Panc1 (cell line): ENCODE measurements around the gene TBC1D22B. TPM values are rescaled to one million over a fixed set of nuclear protein-coding genes. Genes with fewer than 3 reads are reported as not detected.

ENCODE experiments used
- ATAC-seq: fragments of 200-7000 bp; cut with Tn5 transposase; 2 replicates; pipeline ENCODE4 v1.9.1; 2020; ENCODE audit warnings: mild to moderate bottlenecking, moderate library complexity
- BruUV-seq: library from RNA; stranded (reverse); fragments of 400-500 nt; replicated peaks from 2 replicates; lab custom pipeline; 2021; lab: Mats Ljungman, UMichigan
- CTCF ChIA-PET: fragments of 300-600 bp; sonication (Branson Sonifier 250); formaldehyde crosslinking; loops from one replicate; lab custom pipeline; 2022; ENCODE audit warnings: antibody characterized with exemption; lab: Charles Lee
- POLR2A ChIA-PET: fragments of 300-600 bp; sonication (Branson Sonifier 250); formaldehyde crosslinking; loops from one replicate; lab custom pipeline; 2022; ENCODE audit warnings: antibody characterized with exemption; lab: Charles Lee
- DNase-seq: peaks from one replicate; pipeline ENCODE4 v3.0.0-alpha.2; 2010; ENCODE audit warnings: low read depth, low spot score
- H3K27ac ChIP-seq: 2 replicates; pipeline ENCODE4 v1.5.1; 2011; ENCODE audit warnings: mild to moderate bottlenecking, low read length, inconsistent platforms
- H3K27me3 ChIP-seq: fragments of 200-500 bp; sonication (Bioruptor generic); 2 replicates; pipeline ENCODE4 v1.6.0; 2014; ENCODE audit warnings: low read length, inconsistent platforms; ENCODE audit not compliant: control insufficient read depth, insufficient read depth
- H3K36me3 ChIP-seq: fragments of 200-500 bp; sonication (Bioruptor generic); 2 replicates; pipeline ENCODE4 v1.5.1; 2014; ENCODE audit warnings: inconsistent platforms, mild to moderate bottlenecking, low read length, moderate library complexity; ENCODE audit not compliant: control insufficient read depth, insufficient read depth
- H3K4me1 ChIP-seq: 2 replicates; pipeline ENCODE4 v1.5.1; 2011; ENCODE audit warnings: inconsistent platforms, mild to moderate bottlenecking, low read length, moderate library complexity; ENCODE audit not compliant: control insufficient read depth, insufficient read depth
- H3K4me3 ChIP-seq, 2 experiments: 2 replicates each; pipeline ENCODE4 v1.5.1; 2011 to 2012; ENCODE audit warnings: low read depth in 2 of 2, low read length in 2 of 2, mild to moderate bottlenecking in 2 of 2, inconsistent platforms in 1 of 2, moderate library complexity in 1 of 2
- H3K9me3 ChIP-seq: fragments of 200-500 bp; sonication (Bioruptor generic); 2 replicates; pipeline ENCODE4 v1.5.1; 2014; ENCODE audit warnings: low read depth, mild to moderate bottlenecking, inconsistent platforms, low read length, moderate library complexity; ENCODE audit not compliant: control insufficient read depth, insufficient read depth
- POLR2AphosphoS5 ChIP-seq: IDR thresholded peaks from 2 replicates; pipeline ENCODE4 v1.6.1; 2012; ENCODE audit warnings: mild to moderate bottlenecking, low read depth, low read length, moderate library complexity
- SIN3A ChIP-seq: IDR thresholded peaks from 2 replicates; pipeline ENCODE4 v1.6.1; 2012; ENCODE audit warnings: low read depth, mild to moderate bottlenecking, low read length, moderate library complexity, borderline replicate concordance; ENCODE audit not compliant: insufficient read depth
- TCF7L2 ChIP-seq: IDR thresholded peaks from 2 replicates; pipeline ENCODE4 v1.6.1; 2011; ENCODE audit warnings: mild to moderate bottlenecking, low read depth, low read length, inconsistent platforms
- in situ Hi-C: cut with HindIII; loops from 2 replicates; pipeline ENCODE4 v1.10.0; 2016; ENCODE audit warnings: low sequenced_read_pairs, low pct_unique_long_range_greater_than_20kb
- intact Hi-C: fragments of 100-400 bp; cut with micrococcal nuclease; formaldehyde crosslinking; loops from one replicate; pipeline ENCODE4 v1.10.0; 2022; ENCODE audit not compliant: unreplicated experiment
- total RNA-seq: library from RNA; stranded (reverse); gene quantifications from one replicate; pipeline ENCODE4 v1.2.1, GENCODE V29; 2021; ENCODE audit not compliant: unreplicated experiment
- TF ChIP-seq, protein P1 (sequence below), 2 experiments: IDR thresholded peaks; 2 replicates each; pipeline ENCODE4 v1.6.1; 2011 to 2012; ENCODE audit warnings: low read depth in 2 of 2, control low read depth in 1 of 2, low read length in 1 of 2, mild to moderate bottlenecking in 1 of 2, moderate library complexity in 1 of 2; ENCODE audit not compliant: insufficient read depth in 1 of 2
- TF ChIP-seq, protein P2 (sequence below): fragments of 450-650 bp; IDR thresholded peaks from 2 replicates; pipeline ENCODE4 v1.5.1; 2017; ENCODE audit warnings: mild to moderate bottlenecking

The TBC1D22B gene
- total RNA-seq, 1 experiment from 2014 or later, result 13.0 TPM

DNA sequence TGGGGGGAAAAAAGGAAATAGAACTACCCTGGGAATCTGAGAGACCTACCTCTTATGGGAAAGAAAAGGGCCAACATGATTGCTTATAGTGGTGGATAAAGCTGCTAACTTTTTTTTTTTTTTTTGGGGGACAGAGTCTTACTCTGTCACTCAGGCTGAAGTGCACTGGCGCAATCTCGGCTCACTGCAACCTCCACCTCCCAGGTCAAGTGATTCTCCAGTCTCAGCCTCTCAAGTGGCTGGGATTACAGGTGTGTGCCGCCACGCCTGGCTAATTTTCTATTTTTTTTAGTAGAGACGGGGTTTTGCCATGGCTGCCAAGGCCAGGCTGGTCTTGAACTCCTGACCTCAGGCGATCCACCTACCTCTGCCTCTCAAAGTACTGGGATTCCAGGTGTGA, 39.5 kb upstream of the TBC1D22B start:
- ATAC-seq (no peak), DNase-seq (no peak)
- H3K27ac ChIP-seq, result no peak overlapping the region
- in situ Hi-C loops, result no loop called here
- ChIA-PET POLR2A (no interaction called here), CTCF (no interaction called here)
- intact Hi-C loops, result no loop called here
- TF ChIP-seq, protein P1, sequence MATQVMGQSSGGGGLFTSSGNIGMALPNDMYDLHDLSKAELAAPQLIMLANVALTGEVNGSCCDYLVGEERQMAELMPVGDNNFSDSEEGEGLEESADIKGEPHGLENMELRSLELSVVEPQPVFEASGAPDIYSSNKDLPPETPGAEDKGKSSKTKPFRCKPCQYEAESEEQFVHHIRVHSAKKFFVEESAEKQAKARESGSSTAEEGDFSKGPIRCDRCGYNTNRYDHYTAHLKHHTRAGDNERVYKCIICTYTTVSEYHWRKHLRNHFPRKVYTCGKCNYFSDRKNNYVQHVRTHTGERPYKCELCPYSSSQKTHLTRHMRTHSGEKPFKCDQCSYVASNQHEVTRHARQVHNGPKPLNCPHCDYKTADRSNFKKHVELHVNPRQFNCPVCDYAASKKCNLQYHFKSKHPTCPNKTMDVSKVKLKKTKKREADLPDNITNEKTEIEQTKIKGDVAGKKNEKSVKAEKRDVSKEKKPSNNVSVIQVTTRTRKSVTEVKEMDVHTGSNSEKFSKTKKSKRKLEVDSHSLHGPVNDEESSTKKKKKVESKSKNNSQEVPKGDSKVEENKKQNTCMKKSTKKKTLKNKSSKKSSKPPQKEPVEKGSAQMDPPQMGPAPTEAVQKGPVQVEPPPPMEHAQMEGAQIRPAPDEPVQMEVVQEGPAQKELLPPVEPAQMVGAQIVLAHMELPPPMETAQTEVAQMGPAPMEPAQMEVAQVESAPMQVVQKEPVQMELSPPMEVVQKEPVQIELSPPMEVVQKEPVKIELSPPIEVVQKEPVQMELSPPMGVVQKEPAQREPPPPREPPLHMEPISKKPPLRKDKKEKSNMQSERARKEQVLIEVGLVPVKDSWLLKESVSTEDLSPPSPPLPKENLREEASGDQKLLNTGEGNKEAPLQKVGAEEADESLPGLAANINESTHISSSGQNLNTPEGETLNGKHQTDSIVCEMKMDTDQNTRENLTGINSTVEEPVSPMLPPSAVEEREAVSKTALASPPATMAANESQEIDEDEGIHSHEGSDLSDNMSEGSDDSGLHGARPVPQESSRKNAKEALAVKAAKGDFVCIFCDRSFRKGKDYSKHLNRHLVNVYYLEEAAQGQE (IDR thresholded peaks at IDR 0.05; ENCODE audit: insufficient read depth in 1 of 2, low read depth in 2 of 2, low read length in 1 of 2), result no peak
- TF ChIP-seq SIN3A (no peak), TCF7L2 (no peak), POLR2AphosphoS5 (no peak)
- TF ChIP-seq, protein P2, sequence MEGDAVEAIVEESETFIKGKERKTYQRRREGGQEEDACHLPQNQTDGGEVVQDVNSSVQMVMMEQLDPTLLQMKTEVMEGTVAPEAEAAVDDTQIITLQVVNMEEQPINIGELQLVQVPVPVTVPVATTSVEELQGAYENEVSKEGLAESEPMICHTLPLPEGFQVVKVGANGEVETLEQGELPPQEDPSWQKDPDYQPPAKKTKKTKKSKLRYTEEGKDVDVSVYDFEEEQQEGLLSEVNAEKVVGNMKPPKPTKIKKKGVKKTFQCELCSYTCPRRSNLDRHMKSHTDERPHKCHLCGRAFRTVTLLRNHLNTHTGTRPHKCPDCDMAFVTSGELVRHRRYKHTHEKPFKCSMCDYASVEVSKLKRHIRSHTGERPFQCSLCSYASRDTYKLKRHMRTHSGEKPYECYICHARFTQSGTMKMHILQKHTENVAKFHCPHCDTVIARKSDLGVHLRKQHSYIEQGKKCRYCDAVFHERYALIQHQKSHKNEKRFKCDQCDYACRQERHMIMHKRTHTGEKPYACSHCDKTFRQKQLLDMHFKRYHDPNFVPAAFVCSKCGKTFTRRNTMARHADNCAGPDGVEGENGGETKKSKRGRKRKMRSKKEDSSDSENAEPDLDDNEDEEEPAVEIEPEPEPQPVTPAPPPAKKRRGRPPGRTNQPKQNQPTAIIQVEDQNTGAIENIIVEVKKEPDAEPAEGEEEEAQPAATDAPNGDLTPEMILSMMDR, result no peak
- no peak overlapping the region for H3K4me3 ChIP-seq
- BruUV-seq, result no TSS peak
- H3K27me3 ChIP-seq, result no peaks in the 10 kb centered on the region
- H3K9me3 ChIP-seq, result no peaks in the 10 kb centered on the region
- peaks cover 9% of the 10 kb centered on the region; the same call in 1 of the 2 replicates for H3K4me1 ChIP-seq
- no peaks in the 10 kb centered on the region for H3K36me3 ChIP-seq

DNA sequence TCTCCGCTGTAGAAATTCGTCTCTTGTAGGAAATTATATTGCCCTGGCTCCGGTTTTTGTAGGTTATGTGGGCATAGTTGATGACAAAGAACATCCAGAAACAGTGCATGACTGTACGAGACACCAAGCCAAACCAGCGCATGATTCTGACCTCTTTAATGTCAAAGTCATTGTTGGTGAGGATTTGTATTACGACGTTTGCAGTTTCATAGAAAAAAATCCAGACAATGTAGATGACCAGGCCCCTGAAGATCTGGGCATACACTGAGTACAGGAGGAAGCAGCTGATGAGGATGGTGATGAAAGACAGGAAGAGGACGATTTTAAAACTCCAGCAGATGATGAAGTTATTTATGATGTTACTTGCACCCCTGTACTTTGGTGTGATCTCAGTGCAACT, 39.1 kb upstream of the TBC1D22B start:
- Histone ChIP-seq H3K4me1 (peaks cover 10% of the 10 kb centered on the region; the same call in 1 of the 2 replicates), H3K9me3 (no peaks in the 10 kb centered on the region), H3K27me3 (no peaks in the 10 kb centered on the region), H3K4me3 (no peak overlapping the region), H3K36me3 (no peaks in the 10 kb centered on the region), H3K27ac (no peak overlapping the region)
- BruUV-seq, result no TSS peak
- no peak for TF ChIP-seq TCF7L2
- TF ChIP-seq POLR2AphosphoS5, result no peak
- TF ChIP-seq, protein P1 (IDR thresholded peaks at IDR 0.05; ENCODE audit: insufficient read depth in 1 of 2, low read depth in 2 of 2, low read length in 1 of 2), result no peak
- TF ChIP-seq, protein P2, result no peak
- TF ChIP-seq SIN3A, result no peak
- ATAC-seq (no peak), DNase-seq (no peak)
- POLR2A ChIA-PET, result no interaction called here
- CTCF ChIA-PET, result interaction anchor here (0.6 kb wide), 1 partner anchor 15 kb away, joined by 4 read pairs; no protein-coding TSS in a partner anchor
- intact Hi-C loops (no loop called here), in situ Hi-C loops (no loop called here)
